ENCODE data around the gene COLEC11.
A peak's percentile ranks its signal among the peaks of the same experiment; 100 is the strongest.

Gene COLEC11

DNA sequence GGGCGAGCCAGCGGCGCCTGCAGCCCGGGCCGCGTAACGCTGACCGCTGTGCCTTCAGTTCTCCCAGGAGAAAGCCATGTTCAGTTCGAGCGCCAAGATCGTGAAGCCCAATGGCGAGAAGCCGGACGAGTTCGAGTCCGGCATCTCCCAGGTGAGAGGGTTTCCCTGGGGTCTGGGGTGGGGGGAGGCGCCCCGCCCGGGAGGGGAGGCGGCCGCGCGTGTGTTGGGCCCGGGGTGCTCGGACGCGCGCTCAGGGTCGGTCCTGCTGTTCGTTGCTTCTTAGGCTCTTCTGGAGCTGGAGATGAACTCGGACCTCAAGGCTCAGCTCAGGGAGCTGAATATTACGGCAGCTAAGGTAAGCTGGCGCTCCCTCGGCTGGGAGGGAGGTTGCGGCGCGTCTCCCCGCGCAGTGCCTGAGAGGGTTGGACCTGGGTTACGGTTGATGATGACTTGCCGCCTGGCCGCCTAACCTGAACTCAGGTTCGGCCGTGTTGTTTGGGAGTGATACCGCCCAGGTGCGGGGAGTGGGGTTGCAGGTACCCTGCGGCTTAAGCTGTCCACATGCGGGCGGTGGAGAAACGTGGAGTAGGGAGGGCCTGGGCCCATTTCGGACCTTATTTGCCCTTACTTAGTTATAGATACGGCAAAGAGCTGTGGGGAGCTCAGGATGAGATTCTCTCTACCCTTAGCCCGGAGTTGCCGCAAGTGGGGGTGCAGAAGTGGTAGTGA lies 19.2 kb upstream of the COLEC11 start:
- peak overlapping the region; percentile 95 for H3K4me3 ChIP-seq (ENCODE audit: low read length)
- TF ChIP-seq ZNF274 (IDR thresholded peaks at IDR 0.05; ENCODE audit: low read depth, low read length): no peak

DNA sequence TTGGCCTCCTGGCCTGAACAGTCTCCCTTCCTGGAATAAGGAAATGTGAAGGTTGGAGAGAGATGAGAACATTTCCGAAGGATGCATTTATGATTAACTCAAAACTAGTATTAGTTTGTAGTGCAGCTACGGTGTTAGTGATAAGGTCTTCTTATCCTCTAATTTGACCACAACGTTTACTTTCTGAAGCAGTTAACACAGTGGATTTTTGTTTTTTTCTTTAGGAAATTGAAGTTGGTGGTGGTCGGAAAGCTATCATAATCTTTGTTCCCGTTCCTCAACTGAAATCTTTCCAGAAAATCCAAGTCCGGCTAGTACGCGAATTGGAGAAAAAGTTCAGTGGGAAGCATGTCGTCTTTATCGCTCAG lies 18.7 kb upstream of the COLEC11 start:
- peak overlapping the region; percentile 95 for H3K4me3 ChIP-seq (ENCODE audit: low read length)

DNA sequence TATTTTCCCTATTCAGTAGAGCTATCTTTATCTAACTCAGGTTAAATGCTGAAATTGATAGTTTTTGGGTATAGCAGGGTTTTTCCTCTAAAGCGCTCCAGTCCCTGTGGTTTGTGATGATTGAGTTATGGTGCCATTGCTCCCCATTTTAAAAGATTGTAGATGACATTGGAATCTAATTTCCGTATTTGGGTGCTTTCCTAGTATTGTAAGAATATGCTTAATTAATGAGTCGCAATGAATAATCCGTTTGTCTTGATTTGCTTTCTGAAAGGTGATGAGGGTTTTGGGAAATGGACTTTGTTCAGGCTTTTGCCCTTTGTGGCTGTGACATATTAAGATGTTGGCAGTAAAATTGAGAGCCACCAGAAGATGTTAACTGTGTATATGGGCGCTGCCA lies 15.9 kb upstream of the COLEC11 start:
- H3K4me3 ChIP-seq (ENCODE audit: low read length): no peak overlapping the region; the same call in 1 of the 2 replicates

DNA sequence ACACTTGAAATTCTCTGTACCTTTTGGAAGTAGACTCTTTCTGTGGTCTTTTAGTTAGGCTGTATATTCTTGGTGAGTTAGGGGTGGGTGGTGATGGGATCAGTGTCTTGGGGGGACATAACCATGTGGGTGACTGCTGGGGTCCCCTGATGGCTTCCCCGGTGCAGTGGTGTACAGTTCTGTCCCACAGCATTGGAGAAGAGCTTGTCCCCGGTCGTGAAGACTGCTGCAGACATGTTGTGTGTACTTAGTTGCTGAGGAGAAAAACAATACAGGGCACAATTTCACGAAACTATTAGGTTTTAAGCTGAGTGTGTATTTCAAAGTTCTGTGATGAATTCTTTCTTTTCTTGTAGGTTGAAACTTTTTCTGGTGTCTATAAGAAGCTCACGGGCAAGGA lies 14.5 kb upstream of the COLEC11 start:
- TF ChIP-seq ZNF274 (IDR thresholded peaks at IDR 0.05; ENCODE audit: low read depth, low read length): no peak
- no peak overlapping the region for H3K4me3 ChIP-seq (ENCODE audit: low read length)

More for the DNA sequence above, 15.9 kb upstream of the COLEC11 start:
- no peak for TF ChIP-seq ZNF274 (IDR thresholded peaks at IDR 0.05; ENCODE audit: low read depth, low read length)

DNA sequence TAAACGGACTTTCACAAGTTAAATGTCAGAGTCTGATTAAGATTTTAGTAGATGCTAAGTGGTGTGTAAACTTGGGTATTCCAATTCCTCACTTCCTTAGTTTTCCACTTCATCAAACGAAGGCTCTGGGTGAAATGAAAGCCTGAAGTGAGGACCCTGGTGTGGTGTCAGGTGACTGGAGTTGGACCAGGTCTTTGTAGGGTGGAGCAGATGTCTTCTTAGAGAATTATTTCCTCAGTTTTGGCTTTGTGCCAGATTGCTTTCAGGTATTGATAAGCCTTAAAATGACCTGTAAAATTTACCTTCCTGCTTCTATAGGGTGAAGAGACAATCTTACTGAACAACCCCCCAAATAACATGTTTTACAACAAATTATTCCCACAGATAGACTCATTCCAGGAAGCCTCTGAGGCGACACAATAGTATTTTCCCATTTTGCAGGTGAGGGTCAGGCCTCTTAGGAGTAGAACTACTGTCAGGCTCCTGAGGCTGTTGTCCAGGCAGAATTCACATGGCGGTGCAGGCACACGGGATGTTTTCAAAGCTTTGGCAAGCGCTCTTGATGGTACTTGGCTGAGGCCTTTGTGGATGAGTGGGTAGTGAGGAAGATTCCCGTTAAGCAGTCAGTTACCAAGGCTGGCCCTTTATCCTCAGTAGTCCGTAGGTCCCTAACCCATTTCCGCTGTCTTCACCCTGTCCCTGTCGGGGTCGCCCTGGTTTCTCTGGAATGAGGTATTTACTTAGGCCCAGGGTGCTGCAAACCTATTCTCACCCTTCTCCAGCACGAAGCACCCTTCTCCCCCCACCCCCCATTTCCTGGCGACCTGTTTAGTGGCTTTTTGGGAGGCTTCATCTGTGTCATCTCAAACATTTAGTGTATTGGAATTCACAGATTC lies 13.3 kb upstream of the COLEC11 start:
- TF ChIP-seq ZNF274 (IDR thresholded peaks at IDR 0.05; ENCODE audit: low read depth, low read length): no peak
- no peak overlapping the region for H3K4me3 ChIP-seq (ENCODE audit: low read length)

DNA sequence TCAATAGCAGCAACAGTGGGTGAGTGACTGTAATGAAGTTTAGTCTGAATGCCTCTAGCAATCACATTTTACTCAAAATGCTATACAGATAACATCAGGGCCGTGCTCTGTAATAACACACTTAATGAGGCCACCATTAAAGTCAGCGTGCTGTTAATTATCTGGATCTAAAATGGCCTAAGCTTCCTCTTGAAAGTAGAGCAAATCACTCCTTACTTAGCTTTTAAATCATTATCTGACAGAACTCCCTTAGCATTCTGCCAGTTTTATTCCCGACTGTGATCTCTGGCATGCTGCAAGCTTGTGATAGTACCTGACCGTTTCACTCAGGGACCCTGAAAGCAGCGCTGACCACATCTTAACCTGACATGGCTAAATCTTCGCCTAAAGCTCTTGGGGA lies 10.8 kb upstream of the COLEC11 start:
- TF ChIP-seq ZNF274 (IDR thresholded peaks at IDR 0.05; ENCODE audit: low read depth, low read length): no peak
- no peak overlapping the region for H3K4me3 ChIP-seq (ENCODE audit: low read length)

DNA sequence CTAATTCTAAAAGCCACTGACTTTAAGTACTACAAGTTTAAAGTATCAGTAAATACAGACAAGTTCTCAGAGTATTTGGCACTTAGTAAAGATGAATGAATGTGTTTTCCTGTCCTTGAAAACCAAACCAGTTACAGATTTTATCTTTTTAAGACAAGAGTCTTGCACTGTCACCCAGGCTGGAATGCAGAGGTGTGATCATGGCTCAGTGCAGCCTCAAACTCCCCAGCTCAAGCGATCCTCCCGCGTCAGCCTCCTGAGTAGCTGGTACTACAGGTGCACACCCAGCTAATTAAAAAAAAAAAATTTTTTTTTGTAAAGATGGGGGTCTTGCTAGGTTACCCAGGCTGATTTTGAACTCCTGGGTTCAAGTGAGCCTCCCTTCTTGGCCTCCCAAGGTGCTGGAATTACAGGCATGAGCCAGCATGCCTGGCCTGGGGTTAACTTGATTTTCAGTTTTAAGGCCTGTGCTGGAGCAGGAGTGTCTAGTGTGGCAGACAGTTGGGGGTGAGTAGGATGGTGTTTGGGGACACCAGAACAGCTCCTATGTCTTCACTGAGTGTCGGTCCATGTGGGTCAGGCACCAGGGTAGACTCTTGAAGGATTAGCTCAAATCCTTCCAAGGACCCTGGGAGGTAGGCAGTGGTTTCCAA lies 10.2 kb upstream of the COLEC11 start:
- no peak for TF ChIP-seq ZNF274 (IDR thresholded peaks at IDR 0.05; ENCODE audit: low read depth, low read length)
- no peak overlapping the region for H3K4me3 ChIP-seq (ENCODE audit: low read length)

DNA sequence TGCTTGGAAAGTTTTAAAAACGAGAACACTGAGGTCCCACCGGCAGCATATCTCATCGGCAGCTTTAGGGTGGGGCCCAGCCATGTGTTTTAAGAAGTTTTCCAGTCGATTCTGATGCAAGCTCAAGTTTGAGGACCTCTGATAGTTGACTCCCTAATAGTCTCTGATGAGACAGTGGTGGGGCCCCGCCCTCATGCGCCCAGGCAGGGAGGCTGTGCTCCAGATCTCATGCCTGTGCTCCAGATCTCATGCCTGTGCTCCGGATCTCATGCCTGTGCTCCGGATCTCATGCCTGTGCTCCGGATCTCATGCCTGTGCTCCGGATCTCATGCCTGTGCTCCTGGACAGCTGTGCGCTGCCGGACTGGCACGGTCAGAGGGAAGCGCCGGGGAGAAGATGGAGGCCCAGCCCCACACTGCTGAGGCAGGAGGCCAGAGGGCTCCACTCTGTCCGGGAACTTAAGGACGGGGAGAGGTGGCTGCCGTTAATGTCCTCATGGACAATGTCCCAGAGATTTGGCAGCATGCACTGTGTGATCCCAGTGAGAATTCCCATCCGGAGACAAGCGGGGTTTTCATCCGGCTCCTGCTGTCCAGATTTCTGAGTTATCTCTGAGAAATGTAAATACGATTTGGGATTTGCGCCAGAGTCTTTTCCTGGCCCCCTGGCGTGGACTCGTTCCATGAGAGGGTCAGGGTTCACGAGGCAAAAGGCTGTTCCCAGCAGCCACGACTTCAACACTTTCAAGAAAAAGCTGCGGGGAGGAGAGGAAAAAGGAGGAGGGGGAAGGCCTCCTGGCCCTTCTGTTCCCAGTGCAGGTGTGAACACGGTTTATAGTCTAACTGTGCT lies 9.4 kb upstream of the COLEC11 start:
- TF ChIP-seq ZNF274 (IDR thresholded peaks at IDR 0.05; ENCODE audit: low read depth, low read length): no peak
- no peak overlapping the region for H3K4me3 ChIP-seq (ENCODE audit: low read length)

DNA sequence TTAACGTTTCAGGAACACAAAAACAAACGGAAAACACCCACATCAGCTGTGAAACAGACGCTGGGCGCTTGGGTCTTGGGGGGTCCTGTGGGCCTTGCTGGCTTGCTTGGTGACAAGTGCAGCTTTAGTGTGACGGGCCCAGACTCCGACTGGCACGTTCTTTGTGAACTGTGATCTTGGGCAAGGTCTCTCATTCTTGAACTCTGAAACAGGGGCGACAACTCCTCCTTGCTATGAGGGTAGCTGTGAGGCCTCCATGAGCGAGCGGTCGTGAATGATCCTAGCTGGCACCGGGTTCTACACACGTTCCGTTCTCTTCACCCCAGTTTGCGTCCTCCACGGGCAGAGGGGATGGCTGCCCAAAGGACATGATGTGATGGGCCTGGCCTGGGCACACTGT lies 8.7 kb upstream of the COLEC11 start:
- TF ChIP-seq ZNF274 (IDR thresholded peaks at IDR 0.05; ENCODE audit: low read depth, low read length): no peak
- no peak overlapping the region for H3K4me3 ChIP-seq (ENCODE audit: low read length)

DNA sequence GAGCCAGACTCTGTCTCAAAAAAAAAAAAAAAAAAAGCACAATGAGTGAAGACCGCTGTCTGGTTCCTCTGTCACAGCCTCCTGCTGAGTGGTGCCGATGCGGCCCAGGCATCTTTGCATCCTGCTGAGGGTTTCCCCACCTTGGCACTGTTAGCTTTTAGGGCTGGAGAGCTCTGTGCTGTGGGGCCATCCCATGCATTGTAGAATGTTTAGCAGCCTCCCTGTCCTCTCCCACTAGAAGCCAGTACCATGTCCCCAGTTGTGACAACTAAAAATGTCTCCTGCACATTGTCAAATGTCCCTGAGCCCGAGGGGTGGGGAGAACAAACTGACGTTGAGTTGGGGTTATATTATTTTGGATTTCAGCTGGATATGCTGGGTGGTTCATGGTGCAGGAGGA lies 7.9 kb upstream of the COLEC11 start:
- no peak overlapping the region for H3K4me3 ChIP-seq (ENCODE audit: low read length)
- no peak for TF ChIP-seq ZNF274 (IDR thresholded peaks at IDR 0.05; ENCODE audit: low read depth, low read length)

DNA sequence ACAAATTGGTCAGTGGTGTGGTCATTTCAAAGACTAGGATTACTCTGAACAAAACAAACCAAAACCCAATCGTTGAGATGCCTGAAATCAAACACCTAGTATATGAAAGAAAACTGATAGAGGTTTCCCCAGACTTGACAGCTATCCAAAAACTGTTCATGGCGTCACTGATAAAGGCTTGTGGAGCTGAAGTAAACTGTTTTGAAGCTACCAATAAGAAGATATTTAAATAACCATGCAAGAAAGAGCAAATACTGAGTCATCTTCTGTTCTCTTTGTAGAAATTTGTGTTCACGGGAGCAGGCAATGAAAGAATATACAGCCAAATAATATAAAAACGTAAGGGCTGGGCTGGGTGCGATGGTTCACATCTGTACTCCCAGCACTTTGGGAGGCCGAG lies 7.5 kb upstream of the COLEC11 start:
- H3K4me3 ChIP-seq (ENCODE audit: low read length): no peak overlapping the region
- no peak for TF ChIP-seq ZNF274 (IDR thresholded peaks at IDR 0.05; ENCODE audit: low read depth, low read length)

DNA sequence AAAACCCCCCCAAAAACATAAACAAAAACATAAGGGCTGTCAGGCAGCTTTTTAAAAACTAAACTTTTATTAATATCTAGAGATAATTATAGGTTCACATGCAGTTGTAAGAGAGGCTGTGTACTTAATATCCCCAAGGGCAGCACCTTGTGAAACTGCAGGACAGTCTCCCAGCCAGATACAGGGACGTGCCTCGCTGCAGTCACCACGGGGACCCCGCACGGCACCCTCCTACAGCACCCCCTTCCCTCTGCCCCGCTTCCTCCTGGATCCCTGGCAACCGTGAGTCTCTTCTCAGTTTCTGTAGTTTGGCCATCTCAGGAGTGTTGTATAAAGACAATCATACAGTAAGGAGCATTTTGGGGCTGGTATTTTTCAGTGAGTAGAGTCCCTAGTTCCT lies 6.8 kb upstream of the COLEC11 start:
- TF ChIP-seq ZNF274 (IDR thresholded peaks at IDR 0.05; ENCODE audit: low read depth, low read length): no peak
- no peak overlapping the region for H3K4me3 ChIP-seq (ENCODE audit: low read length)

DNA sequence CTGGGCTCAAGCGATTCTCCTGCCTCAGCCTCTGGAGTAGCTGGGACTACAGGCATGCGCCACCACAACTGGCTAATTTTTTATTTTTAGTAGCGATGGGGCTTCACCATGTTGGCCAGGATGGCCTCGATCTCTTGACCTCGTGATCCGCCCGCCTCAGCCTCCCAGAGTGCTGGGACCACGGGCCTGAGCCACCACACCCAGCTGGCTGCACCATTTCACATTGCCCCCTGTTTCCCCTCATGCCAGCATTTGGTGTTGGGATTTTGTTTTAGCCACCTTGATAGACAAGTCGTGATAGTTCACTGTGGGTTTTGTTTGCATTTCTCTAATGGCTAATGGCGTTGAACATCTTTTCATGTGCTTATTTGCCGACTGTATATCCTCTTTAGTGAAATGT lies 5.8 kb upstream of the COLEC11 start:
- no peak for TF ChIP-seq ZNF274 (IDR thresholded peaks at IDR 0.05; ENCODE audit: low read depth, low read length)
- H3K4me3 ChIP-seq (ENCODE audit: low read length): no peak overlapping the region

DNA sequence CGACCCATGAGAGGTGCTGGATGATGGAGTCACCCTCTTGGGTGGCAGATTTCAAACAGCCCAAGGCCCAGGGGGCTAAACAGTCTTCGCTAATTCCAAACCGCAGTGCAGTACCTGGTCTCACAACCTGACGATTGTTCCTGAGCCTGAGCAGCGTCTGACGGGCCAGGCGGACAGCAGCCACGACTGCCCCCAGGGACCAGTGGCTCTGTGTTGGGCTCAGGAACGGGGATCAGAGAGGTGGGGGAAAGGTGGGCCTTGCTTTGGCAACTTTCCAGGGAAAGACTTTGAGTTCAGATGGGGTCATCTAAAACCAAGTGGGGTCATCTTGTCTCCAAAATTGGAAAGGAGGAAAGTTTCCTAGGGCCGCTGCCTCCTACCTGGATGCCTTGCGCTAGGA lies 492 bp downstream of the COLEC11 start:
- no peak overlapping the region for H3K4me3 ChIP-seq (ENCODE audit: low read length)
- no peak for TF ChIP-seq ZNF274 (IDR thresholded peaks at IDR 0.05; ENCODE audit: low read depth, low read length)
